PC-3 (cell line): Measurements from ENCODE around the gene IFNA8.

Source experiments
- CTCF ChIP-seq: fragments of 300-600 bp; sonication (generic); conservative IDR thresholded peaks from 2 replicates; pipeline ENCODE4 v1.5.1; 2017; ENCODE audit warnings: antibody characterized with exemption, low read depth, mild to moderate bottlenecking, low read length
- EZH2phosphoT487 ChIP-seq: fragments of 300-600 bp; sonication (generic); IDR thresholded peaks from 2 replicates; pipeline ENCODE4 v1.6.1; 2018; ENCODE audit warnings: mild to moderate bottlenecking, antibody characterized with exemption, low read length, borderline replicate concordance

GRCh38 chr9:21413151-21413550, 4.2 kb downstream of the IFNA8 start:
- TF ChIP-seq CTCF (no peak), EZH2phosphoT487 (no peak)
